Astrocyte (in vitro differentiated cells and primary cell): ENCODE results near the gene RADX.

Source experiments
- CTCF ChIP-seq: IDR thresholded peaks from 2 replicates; pipeline ENCODE4 v1.5.1; 2011; ENCODE audit warnings: low read depth, mild to moderate bottlenecking, inconsistent platforms, low read length, moderate library complexity; ENCODE audit not compliant: insufficient read depth
- EZH2 ChIP-seq: IDR thresholded peaks from 2 replicates; pipeline ENCODE4 v1.6.1; 2012; ENCODE audit warnings: mild to moderate bottlenecking, low read length, inconsistent platforms; ENCODE audit not compliant: insufficient read depth

GRCh38 chrX:106698693-106699092, 86.9 kb downstream of the RADX start:
- TF ChIP-seq CTCF, result no peak
- TF ChIP-seq EZH2, result no peak
